OCI-LY1 (cell line): ENCODE results near the gene PLA2G2D.

Experiments
- H2AFZ ChIP-seq: fragments of 200-600 bp; sonication (generic), shearing (Covaris generic); 2 replicates; pipeline ENCODE4 v1.6.0; 2014; ENCODE audit warnings: antibody characterized with exemption, mild to moderate bottlenecking, low read length
- H3F3A ChIP-seq: fragments of 200-600 bp; sonication (generic), shearing (Covaris generic); 2 replicates; pipeline ENCODE4 v1.6.0; 2014; ENCODE audit warnings: mild to moderate bottlenecking, antibody characterized with exemption, low read length, moderate library complexity; ENCODE audit not compliant: insufficient read depth
- H3K27ac ChIP-seq: fragments of 200-600 bp; sonication (generic); 2 replicates; pipeline ENCODE4 v1.5.1; 2014; ENCODE audit warnings: low read length, mixed run types, mild to moderate bottlenecking, low read depth; ENCODE audit not compliant: poor library complexity, severe bottlenecking
- H3K27me3 ChIP-seq: fragments of 200-600 bp; sonication (generic); 2 replicates; pipeline ENCODE4 v1.6.0; 2014; ENCODE audit warnings: antibody characterized with exemption, mild to moderate bottlenecking, low read length, moderate library complexity; ENCODE audit not compliant: insufficient read depth
- H3K36me3 ChIP-seq: fragments of 200-600 bp; sonication (generic); 2 replicates; pipeline ENCODE4 v1.6.1; 2014; ENCODE audit warnings: mild to moderate bottlenecking, antibody characterized with exemption, low read length, moderate library complexity, mixed read lengths; ENCODE audit not compliant: insufficient read depth
- H3K4me1 ChIP-seq: fragments of 200-600 bp; sonication (generic); 2 replicates; pipeline ENCODE4 v1.5.1; 2014; ENCODE audit warnings: mild to moderate bottlenecking, low read length, moderate library complexity; ENCODE audit not compliant: insufficient read depth, severe bottlenecking
- H3K4me2 ChIP-seq: fragments of 200-600 bp; sonication (generic), shearing (Covaris generic); 2 replicates; pipeline ENCODE4 v1.6.1; 2014; ENCODE audit warnings: low read length
- H3K4me3 ChIP-seq: fragments of 200-600 bp; sonication (generic); 2 replicates; pipeline ENCODE4 v1.5.1; 2014; ENCODE audit warnings: low read length, low read depth, mild to moderate bottlenecking, mixed read lengths; ENCODE audit not compliant: poor library complexity, severe bottlenecking
- H3K79me2 ChIP-seq: fragments of 200-600 bp; shearing (Covaris generic); 2 replicates; pipeline ENCODE4 v1.6.1; 2016; ENCODE audit warnings: mixed run types, low read length, mixed read lengths; ENCODE audit not compliant: insufficient read depth
- H3K9ac ChIP-seq: fragments of 200-600 bp; sonication (generic), shearing (Covaris generic); 2 replicates; pipeline ENCODE4 v1.6.1; 2014; ENCODE audit warnings: mild to moderate bottlenecking, low read length, mixed read lengths
- H3K9me2 ChIP-seq: fragments of 200-600 bp; sonication (generic), shearing (Covaris generic); 2 replicates; pipeline ENCODE4 v1.6.1; 2014; ENCODE audit warnings: low read depth, mild to moderate bottlenecking, low read length, mixed read lengths
- H3K9me3 ChIP-seq: fragments of 200-600 bp; shearing (Covaris generic); 2 replicates; pipeline ENCODE4 v1.6.1; 2014; ENCODE audit warnings: low read length, mixed read lengths
- H4K20me1 ChIP-seq: fragments of 200-600 bp; sonication (generic), shearing (Covaris generic); 2 replicates; pipeline ENCODE4 v1.6.0; 2016; ENCODE audit warnings: mild to moderate bottlenecking, low read length; ENCODE audit not compliant: insufficient read depth
- CTCF ChIP-seq: fragments of 200-600 bp; sonication (generic), shearing (Covaris generic); IDR thresholded peaks from 2 replicates; pipeline ENCODE4 v1.5.1; 2017; ENCODE audit warnings: mild to moderate bottlenecking, antibody characterized with exemption, low read length, moderate library complexity, mixed read lengths
- EZH2 ChIP-seq: fragments of 200-600 bp; sonication (generic), shearing (Covaris generic); IDR thresholded peaks from 2 replicates; pipeline ENCODE4 v1.8.0; 2017; ENCODE audit warnings: borderline replicate concordance, mixed run types, mild to moderate bottlenecking, antibody characterized with exemption, low read length, moderate library complexity, mixed read lengths

PLA2G2D gene

DNA sequence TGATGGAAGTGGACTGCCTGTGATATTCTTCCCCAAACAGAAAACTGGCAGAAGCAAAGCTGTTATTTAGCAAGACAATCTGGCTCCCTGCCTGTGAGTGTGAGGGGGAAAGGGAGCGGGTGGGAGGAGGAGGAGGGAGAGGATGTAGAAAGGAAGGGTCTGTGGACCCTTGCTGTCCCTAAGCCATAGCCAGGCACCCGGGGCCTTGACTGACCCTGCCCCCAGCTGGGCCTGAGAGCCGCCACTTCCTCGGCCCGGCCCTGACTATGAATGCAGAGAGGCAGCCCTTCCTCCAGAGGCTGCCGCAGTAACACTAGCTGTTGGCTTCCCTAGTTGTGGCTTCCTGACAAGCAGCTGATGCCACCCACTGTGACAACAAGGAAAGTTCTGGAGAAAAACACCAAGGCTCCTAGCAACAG, 33.7 kb upstream of the PLA2G2D start:
- no peaks in the 10 kb centered on the region for H4K20me1 ChIP-seq
- H3F3A ChIP-seq: no peaks in the 10 kb centered on the region
- no peak overlapping the region for H3K27ac ChIP-seq
- peaks cover 6% of the 10 kb centered on the region for H3K4me1 ChIP-seq
- H3K9ac ChIP-seq: no peak overlapping the region
- no peak overlapping the region for H3K4me3 ChIP-seq
- no peaks in the 10 kb centered on the region for H3K9me2 ChIP-seq
- no peak overlapping the region for H3K4me2 ChIP-seq
- TF ChIP-seq CTCF: no peak
- H3K79me2 ChIP-seq: no peaks in the 10 kb centered on the region
- no peak overlapping the region for H2AFZ ChIP-seq
- no peaks in the 10 kb centered on the region for H3K36me3 ChIP-seq
- no peaks in the 10 kb centered on the region for H3K9me3 ChIP-seq
- H3K27me3 ChIP-seq: no peaks in the 10 kb centered on the region

DNA sequence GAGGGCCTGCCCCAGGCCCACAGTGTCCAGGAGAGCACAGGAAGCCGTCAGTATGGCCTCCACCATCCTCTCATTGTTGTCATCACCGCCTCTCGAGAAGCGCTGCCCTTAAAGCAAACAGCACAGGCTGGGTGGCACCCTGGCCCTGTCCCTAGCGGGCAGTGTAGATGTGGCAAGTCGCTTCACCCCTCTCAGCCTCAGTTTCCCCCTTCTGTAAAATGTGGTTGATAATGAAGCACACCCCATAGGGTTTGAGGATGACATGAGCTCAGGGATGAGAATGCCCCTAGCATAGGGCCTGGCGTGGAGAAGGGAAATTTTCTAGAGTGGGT, 33.2 kb upstream of the PLA2G2D start:
- H3K27ac ChIP-seq: no peak overlapping the region

DNA sequence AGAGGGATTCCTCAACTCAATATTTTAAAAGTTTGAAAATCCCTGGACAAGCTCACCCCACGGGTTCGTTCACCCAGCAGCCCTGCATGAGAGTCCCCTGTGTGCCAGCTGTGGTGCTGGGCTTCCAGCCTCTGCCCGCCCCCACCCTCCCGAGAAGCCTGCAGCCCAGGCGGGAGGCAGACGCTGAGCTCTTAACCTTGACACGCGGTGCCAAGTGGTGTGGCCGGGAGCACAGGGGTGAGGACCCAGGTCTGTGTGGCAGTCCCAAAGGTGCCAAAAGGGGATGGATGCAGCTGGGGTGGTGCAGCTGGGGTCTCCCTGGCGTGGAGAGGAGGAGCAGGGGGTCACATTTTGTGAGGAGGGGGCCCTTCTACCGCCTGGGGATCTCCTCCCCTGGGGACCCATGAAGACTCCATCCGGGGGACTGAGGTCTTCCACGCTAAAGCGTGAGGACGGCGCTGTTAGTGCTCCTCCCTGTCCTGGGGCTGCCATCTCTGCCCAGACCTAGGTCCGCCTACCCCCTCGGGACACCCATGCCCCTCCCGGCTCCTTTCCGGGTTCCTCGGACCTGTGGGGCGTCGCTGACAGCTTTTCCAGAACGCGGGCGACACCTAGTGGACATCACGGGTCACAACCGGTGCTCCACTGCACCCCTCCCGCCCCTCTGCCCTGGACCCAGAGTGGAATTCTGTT, 32.7 kb upstream of the PLA2G2D start:
- Histone ChIP-seq H4K20me1 (no peaks in the 10 kb centered on the region), H3K27ac (no peak overlapping the region), H3K9me3 (no peaks in the 10 kb centered on the region), H3K9me2 (no peaks in the 10 kb centered on the region), H3K36me3 (no peaks in the 10 kb centered on the region), H3K4me2 (peak overlapping the region; percentile 69), H3K4me1 (peaks cover 6% of the 10 kb centered on the region), H3F3A (no peaks in the 10 kb centered on the region), H3K9ac (peak overlapping the region; percentile 53; the same call in 1 of the 2 replicates), H3K27me3 (no peaks in the 10 kb centered on the region), H3K4me3 (peak overlapping the region; percentile 54), H3K79me2 (no peaks in the 10 kb centered on the region), H2AFZ (no peak overlapping the region; the same call in 1 of the 2 replicates)
- TF ChIP-seq EZH2: no peak
- TF ChIP-seq CTCF: peak; percentile 91

More for the DNA sequence above, 33.2 kb upstream of the PLA2G2D start:
- H3F3A ChIP-seq: no peaks in the 10 kb centered on the region
- 0 out of 2 replicates have a peak, but pooled peaks have one; percentile 14 for TF ChIP-seq CTCF
- no peak for TF ChIP-seq EZH2
- H3K4me1 ChIP-seq: peaks cover 6% of the 10 kb centered on the region
- no peak overlapping the region for H3K4me3 ChIP-seq
- no peaks in the 10 kb centered on the region for H3K36me3 ChIP-seq
- no peak overlapping the region for H3K9ac ChIP-seq
- H4K20me1 ChIP-seq: no peaks in the 10 kb centered on the region
- no peak overlapping the region for H2AFZ ChIP-seq
- H3K27me3 ChIP-seq: no peaks in the 10 kb centered on the region
- H3K9me2 ChIP-seq: no peaks in the 10 kb centered on the region
- H3K79me2 ChIP-seq: no peaks in the 10 kb centered on the region
- no peak overlapping the region for H3K4me2 ChIP-seq
- H3K9me3 ChIP-seq: no peaks in the 10 kb centered on the region
